ENCODE data around the gene INTS14.
"Not testable (repeated sequence)": the region's sequence is repeated elsewhere in the genome, so short reads cannot be mapped to it uniquely, and the experiment has no call there.

INTS14 gene

GRCh38 chr15:65577129-65577996, 33.6 kb downstream of the INTS14 start:
- no peak for DNase-seq

- DNase-seq, result no peak
Observed at GRCh38 chr15:65576664-65577063, 34.3 kb downstream of the INTS14 start.

- no peak for DNase-seq
Observed at GRCh38 chr15:65571971-65572370, 39.0 kb downstream of the INTS14 start.

DNA sequence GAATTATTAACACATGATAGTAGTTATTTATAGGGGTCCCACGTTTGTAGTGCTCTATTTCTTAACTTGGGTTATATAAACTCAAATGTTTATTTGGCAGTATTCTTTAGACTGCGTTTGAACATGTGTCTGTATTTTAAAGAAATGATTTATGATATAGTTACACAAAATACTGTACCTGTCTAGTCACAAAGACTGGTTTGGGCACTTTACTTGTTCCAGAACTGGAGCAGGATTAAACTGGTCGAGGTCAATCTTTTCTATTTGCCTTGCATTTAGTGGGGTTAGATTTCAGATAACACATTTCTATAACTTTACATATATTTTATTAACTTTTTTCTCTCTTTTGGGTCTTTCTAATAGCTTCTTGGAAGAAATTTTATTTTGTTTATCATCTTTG, 41.2 kb downstream of the INTS14 start:
- no peak for DNase-seq

- no peak for DNase-seq
Observed at GRCh38 chr15:65561934-65562333, 49.0 kb downstream of the INTS14 start.

DNA sequence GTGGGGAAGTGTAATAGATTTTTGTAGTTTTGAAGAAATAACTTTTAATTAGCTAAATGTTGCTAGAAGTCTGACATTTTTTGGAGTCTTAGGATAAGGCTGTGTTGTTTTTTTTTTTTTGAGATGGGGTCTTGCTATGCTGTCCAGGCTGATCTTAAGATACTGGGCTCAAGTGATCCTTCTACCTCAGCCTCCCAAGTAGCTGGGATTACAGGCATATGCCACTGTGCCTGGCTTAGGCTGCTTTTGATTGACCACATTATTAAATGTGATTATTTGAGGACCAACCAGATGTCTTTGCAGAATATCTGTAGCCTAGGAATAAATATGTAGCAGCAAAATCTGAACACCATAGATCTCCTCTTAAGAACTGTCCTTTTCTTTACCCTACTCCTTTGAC, 51.0 kb downstream of the INTS14 start:
- DNase-seq, result no peak

DNA sequence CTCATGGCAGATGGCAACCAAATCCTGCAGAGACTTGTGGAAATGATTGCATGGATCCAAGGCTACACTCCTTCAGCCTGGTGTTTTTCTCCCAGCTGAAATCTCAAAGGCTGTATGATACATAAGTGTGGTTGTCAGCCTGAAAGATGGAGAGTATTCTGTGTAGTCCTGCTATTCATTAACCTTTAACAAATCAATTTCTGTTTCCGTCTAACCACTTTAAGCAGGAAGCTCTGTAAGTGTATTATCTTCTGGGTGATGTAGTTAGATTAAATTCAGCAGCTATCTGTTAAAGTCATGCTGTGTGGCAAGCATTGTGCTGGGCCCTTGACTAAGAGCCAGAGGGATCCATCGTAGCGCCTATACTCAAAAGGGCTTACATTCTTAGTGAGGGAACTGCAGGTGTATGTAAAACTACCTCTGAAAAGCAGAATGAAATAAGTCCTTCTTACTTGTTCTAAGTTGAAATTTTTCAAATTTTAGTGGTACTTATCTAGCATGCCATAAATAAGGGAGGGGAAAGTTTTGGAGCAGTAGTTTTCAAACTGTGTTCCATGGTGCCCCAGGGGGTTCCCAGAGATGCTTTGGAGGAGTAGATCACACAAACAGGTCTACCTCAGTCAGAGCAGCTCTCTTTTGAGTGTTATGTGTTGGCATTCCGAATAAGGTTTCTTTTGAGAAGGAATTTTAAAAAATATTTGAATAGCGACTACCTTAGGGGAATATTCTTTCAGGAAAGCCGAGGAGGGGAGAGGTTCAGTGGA, 51.8 kb downstream of the INTS14 start:
- no peak for DNase-seq

- no peak for DNase-seq
Observed at GRCh38 chr15:65558336-65558735, 52.6 kb downstream of the INTS14 start.

DNA sequence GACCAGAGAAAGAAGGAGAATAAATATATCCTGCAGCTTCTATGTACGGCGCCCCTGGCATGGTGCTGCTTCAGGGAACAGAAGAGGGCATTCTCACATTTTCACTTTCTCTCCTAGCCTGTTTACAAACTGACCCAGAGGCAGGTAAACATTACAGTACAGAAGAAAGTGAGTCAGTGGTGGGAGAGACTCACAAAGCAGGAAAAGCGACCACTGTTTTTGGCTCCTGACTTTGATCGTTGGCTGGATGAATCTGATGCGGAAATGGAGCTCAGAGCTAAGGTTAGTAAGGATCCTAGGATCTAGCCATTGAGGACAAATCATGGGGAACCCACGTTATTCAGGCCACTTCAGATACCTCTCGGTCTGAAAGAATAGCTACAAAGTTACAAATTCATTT, 54.3 kb downstream of the INTS14 start:
- DNase-seq, result no peak

DNA sequence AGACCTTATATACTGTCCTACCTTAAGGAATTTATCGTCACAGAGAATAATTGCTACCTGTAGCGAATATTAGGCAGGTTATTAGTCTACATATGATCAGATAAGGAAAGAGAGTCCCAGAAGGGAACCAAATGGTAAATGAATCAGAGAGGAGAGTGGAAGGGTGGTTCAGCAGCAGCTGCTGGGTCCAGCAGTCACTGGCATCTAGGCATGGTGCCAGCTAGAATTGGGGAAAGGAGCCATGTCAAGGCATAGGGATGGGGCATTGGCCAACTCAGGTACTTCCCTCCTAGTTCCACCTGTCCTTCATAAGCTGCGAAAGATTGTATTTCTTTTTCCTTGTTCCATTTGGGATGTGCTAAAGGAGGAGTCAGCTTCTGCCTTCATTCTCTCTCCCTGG, 57.2 kb downstream of the INTS14 start:
- no peak for DNase-seq

DNA sequence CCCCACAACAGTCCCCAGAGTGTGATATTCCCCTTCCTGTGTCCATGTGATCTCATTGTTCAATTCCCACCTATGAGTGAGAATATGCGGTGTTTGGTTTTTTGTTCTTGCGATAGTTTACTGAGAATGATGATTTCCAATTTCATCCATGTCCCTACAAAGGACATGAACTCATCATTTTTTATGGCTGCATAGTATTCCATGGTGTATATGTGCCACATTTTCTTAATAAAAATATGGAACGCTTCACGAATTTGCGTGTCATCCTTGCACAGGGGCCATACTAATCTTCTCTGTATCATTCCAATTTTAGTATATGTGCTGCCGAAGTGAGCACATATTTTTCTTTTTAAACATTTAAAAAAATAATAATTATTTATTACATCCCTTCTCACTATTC, 58.1 kb downstream of the INTS14 start:
- DNase-seq, result not testable (repeated sequence)

- no peak for DNase-seq
Observed at GRCh38 chr15:65551183-65551582, 59.7 kb downstream of the INTS14 start.

DNA sequence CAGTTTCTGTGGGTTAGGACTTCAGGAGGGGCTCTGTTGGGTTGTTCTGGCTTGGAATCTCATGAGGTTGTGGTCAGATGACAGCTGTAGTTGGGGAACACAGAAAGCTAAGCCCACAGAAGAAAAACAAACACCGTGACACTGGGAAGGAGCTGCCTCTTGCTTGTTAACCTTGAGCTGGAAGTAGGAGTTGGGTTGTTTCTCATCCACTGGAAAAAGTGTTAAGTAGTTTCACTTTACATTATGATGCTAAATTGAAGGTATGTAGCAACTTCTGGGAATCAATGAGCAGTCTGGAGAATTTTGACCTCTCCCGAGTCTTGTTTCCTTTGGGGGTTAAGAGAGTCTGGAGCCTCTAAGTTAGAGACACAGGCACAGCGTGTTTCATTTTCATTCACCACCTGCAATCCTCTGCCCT, 60.2 kb downstream of the INTS14 start:
- DNase-seq, result no peak

- DNase-seq, result not testable (repeated sequence)
Observed at GRCh38 chr15:65549288-65549687, 61.6 kb downstream of the INTS14 start.

DNA sequence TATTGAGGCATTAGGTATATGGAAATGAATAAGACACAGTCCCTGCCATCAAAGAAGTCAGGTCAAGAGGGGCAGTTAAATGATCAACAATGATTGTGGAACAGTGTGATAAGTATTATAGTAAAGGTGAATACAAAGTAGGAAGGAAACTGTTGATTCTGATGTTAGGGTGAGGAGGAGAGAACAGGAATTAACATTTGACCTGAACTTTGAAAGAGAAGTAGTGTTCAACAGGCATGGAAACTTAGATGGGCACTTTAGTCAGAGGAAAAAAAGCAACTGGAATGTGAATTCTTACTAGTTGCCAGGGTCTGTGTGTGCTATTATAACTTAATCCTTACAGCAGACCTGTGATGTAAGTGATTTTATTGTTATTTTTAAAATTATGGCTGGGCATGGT, 63.1 kb downstream of the INTS14 start:
- no peak for DNase-seq

- no peak for DNase-seq
Observed at GRCh38 chr15:65541231-65541820, 69.6 kb downstream of the INTS14 start.

- DNase-seq, result no peak
Observed at GRCh38 chr15:65540314-65540713, 70.6 kb downstream of the INTS14 start.

GRCh38 chr15:65535192-65535591, 75.7 kb downstream of the INTS14 start:
- no peak for DNase-seq

DNA sequence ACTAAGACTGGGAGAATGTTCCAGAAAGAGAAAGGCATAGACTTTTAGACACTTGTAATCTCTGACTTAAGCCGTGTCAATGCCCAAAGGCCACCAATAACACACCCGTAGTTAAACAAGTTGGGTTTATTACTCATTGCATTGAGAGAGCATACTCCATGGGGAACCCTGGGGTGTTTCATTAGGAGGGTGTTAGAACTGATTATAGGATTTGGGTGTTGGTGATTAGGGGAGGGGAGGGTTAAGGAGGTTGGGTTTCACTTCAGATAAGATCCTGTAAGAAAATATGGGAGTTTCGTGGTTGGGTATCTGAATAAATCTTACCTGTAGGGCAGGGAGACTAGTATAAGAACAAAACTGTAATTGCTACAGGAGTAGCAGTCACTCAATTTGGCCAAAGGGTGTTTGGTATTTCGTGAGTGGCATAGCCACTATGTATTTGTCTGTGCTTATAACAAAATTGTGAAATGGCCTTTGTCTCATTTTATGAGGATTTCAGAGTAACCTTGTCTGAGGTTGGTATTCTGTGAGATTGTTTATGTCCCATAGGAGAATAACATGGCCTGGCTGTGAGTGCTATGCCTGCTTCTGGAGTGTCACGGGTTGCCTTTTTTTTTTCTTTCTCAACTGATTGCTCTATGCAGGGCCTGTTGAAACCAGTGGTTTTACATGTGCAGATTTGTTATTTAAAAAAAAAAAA, 77.7 kb downstream of the INTS14 start:
- no peak for DNase-seq

DNA sequence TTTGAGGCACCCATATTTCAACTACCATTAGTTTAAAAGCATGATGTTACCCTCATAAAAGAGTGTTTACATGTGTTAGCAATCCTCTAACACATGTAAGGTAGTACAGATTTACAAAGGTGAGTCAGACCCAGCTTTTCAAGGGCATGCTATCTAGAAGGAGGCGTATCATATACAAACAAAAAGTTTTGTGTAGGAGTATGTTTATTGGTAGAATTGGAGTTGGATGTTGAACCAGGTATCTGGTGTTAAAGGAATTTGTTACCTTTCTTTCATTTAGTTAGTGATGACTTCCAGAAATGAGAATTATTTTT, 78.2 kb downstream of the INTS14 start:
- no peak for DNase-seq

DNA sequence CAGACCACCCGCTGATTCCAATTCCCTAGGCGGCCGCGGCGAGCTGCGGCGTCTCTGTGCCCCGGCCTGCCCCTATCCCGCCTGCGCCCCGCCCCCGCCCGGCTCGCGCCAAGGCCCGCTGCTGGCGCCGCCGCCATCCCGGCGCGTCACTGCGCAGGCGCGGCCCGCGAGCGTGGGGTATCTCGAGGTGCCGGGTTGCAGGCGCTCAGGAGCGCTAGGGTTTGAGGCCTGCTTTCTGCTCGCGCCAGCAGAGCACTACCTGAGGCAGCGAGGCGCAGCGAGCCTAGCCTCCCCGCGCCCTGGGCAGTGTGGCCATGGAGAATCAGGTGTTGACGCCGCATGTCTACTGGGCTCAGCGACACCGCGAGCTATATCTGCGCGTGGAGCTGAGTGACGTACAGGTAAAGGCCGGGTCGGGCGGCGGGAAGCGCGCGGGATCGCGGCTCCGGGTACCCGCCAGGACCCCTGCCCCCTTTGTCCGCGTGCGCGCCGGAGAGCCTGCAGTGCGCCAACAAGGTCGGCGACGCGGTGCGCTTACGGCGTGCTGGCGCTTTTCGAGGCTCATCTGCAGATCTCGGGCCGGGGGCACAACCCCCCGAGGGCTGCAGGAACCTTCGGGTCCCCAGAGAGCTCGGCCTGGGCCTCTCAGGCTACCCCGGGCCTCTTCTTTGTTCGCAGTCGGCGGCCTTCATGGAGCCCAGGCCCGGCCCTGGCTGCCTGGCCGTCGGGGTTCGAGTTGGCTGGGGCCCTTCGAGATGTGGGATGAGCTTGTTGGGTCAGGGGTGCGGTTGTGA, 80.4 kb downstream of the INTS14 start, which contains the start of gene HACD3:
Gene HACD3 (plus strand): TSS at position 146 of the 794 bp plus-strand sequence. CDS start 169 bp downstream, at position 315.
- DNase-seq, result peak; percentile 87

- no peak for DNase-seq
Observed at GRCh38 chr15:65529762-65530317, 81.1 kb downstream of the INTS14 start.
